HG03439 (cell line): ENCODE data around the gene AIP.
"Not testable (repeated sequence)": the region's sequence is repeated elsewhere in the genome, so short reads cannot be mapped to it uniquely, and the experiment has no call there.

Source experiments
- ATAC-seq: cut with Tn5 transposase; IDR thresholded peaks from one replicate; pipeline ENCODE4 v1.9.1; 2021; ENCODE audit warnings: mild to moderate bottlenecking, moderate library complexity; ENCODE audit not compliant: unreplicated experiment

AIP gene

DNA sequence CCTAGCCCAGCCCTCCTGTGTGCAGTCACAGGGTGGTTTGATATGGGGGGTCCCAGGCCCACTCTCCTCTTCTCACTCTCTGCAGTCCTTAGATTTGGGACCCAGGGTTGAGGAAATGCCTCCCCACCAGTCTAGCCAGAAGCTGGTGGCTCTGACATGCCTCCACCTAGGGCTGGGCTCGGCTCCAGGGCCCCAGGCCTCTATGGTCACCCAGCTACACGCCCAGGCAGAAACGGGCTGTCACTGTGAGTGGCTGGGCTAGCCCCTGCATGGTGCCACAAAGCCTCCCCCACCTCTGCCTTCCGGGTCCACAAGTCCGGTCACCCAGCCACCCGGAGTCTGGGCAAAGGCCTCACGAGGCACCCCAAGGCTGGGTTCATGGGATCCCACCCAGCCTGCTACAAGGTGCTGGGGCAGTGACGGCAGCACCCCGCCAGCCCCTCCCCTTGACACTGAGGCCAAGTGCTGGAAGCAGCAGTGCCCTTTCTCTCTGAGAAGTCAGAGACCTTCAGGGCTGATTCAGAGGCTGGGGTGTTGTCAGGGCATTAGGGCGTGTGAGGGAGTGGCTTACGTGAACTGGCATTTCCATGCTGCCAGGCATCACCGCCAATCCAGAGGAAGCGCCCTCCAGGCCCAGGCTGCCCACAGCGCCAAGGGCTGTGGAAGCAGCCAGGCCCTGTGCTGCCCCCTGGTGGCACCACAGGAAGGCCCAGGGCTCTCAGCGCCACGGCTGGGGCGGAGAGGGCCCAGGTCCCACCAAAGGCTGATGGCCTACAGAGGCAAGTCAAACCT, 23.0 kb downstream of the AIP start:
- no peak for ATAC-seq

DNA sequence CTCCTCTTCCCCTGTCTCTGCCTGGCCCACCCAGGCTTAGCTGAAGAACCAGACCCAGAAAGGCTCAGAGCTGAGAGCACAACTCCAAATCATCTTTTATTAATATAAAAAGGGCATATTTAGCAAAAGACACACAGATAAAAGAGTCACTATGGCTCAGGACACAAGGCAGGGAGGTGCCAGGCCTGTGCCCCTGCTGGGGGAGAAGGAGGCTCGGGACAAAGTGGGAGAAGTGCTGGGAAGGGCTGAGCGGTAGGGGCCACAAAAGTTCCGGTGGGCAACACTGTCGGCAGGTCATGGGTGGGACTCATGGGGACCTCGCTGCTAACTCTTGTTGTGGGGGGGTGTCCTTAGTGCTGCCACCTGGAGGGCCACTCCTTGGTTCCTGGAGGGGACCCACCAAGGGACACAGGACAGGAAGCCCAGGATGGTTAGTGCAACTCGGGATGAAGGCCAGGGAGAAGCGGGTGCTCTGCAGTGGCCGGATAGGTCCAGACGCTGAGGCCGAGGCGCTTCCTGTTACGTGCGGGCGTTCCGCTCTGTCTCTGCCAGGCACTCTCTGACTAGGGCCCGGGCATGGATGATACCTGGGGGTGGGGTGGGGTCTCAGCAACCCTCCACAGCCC, 23.7 kb downstream of the AIP start:
- no peak for ATAC-seq

DNA sequence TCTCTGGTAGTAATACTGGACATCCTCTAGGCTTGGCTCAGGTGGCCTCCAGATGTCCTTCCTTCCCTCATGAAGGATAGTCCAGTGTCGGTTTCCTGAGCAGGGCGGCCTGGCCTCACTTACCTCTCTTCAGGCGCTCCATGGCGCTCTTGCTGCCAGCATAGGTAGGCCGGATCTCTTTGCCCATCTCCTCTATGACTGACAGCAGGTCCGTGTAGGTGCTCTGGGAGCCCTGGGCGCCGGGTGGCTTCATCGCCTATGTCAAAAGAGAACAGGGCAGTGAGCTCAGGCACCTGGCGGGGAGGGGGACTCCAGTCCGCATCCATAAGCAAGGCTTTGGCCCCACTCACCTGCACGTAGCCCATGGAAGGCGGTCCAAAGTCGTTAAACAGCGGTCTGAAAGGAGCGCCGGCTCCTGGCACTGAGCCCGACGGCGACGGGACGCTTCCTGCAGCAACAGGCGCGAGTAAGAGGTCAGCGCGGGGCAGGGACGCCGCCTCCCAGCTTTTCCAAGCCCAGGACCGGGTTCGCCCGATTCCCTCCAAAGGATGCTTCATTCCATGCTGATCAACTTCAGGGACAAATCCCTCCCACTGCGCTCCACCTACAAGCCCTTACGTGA, 24.5 kb downstream of the AIP start:
- ATAC-seq, result no peak

DNA sequence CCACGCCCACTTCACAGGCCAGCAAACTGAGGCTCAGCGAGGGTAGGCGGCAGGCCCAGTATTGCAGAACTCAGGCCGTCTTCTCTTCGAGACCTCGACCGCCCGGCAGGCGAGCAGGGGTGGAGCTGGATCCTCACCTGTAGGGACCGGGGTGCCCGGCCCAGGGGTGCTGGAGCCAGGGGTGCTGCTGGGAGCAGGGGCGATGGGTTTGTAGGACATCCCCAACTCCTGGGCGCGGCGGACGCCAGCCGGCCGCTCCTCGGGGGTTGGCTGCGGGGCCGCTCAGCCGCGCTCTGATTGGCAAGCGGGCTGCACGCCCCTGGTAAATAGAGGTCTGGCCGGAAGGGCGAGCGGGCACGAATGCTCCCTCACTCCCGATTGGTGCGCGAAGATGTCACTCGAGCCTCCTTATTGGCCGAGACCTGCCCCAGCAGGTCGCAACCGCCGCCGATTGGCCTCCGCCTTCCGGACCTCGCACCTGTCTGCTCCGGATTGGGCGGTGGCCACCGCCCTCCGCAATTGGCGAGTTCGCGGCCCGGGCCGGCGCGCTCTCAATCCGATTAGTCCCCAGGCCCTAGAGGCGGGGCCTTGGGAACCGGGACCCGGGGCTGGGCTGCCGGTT, 25.1 kb downstream of the AIP start, which contains the start of gene CDK2AP2:
Gene CDK2AP2 (minus strand): TSS at position 299 of the 622 bp plus-strand sequence. CDS start 80 bp downstream, at position 219.
- peak; percentile 67 for ATAC-seq

DNA sequence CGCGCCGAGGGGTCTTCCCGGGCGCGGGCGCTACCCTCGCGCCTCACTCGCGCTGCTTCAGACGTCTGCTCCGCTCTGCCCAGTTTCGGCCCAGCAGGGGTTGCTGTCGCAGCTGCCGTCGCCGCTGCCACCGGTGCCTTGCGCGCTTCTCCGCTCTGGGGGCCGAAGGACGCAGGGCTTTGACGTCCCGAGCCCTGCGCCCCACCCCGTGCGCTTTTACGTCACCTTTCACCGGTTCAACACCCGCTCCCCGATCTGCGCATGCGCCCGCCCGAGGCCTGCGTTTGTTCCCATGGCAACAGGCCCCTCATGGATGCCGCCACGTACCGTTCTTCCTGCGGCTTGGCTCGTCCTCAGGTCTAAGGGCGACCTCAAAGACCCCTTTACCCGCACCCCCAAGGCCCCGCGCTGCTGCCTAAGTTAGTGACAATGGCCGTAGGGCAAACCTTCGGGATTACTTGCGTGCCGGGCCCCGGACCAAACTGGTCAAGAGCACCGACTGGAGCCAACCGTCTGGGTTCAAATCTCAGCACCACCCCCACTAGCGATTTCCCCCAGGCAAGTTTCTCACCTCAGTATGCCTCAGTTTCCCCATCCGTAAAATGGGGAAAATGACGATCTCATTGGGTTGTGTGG, 25.8 kb downstream of the AIP start:
- ATAC-seq, result peak; percentile 41

DNA sequence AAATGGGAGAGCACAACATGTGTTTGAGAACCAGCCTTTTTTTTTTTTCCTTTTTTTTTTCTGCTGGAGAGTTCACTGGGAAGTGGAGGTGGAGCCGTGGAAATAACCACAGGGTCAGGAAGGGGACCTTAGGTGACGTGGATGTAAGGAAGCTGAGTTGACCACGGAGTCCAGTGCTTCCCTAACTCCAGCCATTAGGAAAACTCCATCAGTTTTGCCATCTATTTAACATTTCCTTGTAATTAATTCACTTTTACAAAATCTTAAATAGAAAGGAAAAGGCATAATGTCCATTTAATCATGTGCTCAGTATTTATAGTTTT, 27.2 kb downstream of the AIP start:
- ATAC-seq, result no peak

- not testable (repeated sequence) for ATAC-seq
Measured at GRCh38 chr11:67511558-67511957, 28.7 kb downstream of the AIP start.

DNA sequence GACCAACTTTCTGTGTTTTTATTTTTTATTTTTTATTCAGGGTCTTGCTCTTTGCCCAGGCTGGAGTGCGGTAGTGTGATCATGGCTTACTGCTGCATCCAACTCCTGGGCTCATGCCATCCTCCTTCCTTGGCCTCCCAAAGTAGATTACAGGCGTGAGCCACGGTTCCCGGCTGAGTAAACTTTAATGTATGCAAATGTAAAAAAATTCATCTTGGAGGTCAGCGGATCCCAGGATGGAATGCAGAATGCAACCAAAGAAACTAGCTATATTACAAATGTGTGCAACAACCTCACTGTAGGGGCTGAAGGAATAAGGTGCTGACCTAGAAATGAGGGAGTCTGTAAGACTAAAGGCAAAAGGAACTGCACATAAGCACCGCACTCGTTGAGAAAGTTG, 31.3 kb downstream of the AIP start:
- ATAC-seq, result no peak

DNA sequence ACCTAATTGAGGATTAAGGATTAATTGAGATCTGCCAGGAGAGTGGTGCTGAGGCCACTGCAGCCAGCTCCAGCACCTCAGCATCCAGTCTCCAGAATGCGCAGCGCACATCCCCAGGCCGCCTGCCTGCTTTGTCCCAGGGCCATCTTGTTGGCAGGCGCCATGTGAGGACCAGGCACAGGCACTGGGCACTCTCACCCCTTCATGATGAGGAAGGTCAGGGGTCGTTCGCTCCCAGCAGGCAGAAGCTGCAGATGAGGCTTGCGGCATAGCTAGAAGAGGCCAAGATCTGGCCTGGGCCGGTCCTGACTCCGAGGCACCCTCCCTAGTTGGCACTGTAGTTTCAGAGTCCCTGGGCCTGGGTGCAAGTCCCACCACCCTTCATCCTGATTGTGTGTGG, 34.0 kb downstream of the AIP start:
- ATAC-seq, result no peak

- ATAC-seq, result no peak
Measured at GRCh38 chr11:67517784-67518552, 35.1 kb downstream of the AIP start.

GRCh38 chr11:67519726-67520125, 36.9 kb downstream of the AIP start:
- ATAC-seq, result no peak

DNA sequence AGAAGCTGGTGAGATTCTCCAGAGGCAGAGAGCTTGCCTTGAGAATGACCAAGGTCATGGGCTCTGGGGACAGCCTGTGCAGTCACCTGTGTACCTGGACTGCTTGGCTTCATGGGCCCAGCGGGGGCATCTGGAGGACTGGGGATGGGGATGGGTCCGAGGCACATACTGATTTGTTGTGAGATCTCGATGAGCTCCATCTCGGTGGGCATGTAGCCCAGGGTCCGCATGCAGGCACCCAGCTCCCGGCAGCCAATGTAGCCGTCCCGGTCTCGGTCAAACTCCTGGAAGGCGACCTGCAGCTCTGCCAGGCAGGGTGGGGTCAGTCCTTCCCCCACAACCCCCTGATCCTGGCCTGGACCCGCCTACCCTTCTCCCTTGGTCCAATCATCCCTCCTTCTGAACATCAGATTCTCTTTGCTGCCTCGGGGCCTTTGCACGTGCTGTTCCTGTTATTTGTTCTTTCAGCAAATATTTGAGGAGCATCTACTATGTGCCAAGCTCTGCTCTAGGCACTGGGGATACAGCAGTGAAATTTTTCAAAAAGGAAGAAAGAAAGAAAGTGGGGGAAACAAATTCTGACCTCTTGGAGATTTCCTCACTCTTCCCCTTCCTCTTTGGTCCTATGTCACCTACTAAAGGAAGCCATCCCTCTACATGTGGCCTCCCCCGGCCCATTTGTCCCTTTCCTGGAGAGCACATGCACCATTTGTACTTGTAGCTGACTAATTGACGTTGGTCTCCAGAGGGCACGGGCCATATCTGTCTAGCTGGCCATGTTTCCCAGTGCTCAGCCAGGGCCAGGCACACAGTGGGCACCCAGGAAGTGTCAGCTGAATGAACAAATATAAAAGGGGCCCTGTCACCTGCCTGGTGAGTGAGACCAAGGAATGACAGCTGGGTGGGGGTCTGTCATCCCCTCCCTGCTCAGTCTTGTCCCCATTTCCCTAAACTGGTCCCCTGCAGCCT, 38.3 kb downstream of the AIP start:
- no peak for ATAC-seq

- ATAC-seq, result no peak
Measured at GRCh38 chr11:67521924-67522323, 39.1 kb downstream of the AIP start.

DNA sequence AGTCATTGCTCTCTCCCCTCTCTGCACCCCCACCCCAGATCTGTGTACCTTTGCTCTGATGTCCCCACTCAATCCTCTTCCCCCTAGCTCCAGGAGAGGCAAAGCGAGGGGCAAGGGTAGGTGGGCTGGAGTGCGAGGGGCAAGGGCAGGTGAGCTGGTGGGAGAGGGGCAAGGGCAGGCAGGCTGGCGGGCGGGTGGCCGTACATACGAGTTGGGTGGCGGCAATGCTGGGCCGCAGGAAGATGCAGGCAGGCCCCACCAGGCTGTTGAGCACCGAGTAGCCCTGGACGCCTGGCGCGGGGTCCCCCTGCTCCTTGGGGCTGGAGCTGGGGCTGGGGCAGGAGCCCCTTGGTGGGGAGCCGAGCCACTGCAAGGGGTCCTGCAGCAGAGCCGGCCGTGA, 39.5 kb downstream of the AIP start:
- ATAC-seq, result no peak

- ATAC-seq, result no peak
Measured at GRCh38 chr11:67522844-67523555, 40.2 kb downstream of the AIP start, which contains the start of gene CABP2. Gene CABP2 (minus strand): TSS chr11:67523446. CDS start chr11:67523326, 120 bp downstream.

DNA sequence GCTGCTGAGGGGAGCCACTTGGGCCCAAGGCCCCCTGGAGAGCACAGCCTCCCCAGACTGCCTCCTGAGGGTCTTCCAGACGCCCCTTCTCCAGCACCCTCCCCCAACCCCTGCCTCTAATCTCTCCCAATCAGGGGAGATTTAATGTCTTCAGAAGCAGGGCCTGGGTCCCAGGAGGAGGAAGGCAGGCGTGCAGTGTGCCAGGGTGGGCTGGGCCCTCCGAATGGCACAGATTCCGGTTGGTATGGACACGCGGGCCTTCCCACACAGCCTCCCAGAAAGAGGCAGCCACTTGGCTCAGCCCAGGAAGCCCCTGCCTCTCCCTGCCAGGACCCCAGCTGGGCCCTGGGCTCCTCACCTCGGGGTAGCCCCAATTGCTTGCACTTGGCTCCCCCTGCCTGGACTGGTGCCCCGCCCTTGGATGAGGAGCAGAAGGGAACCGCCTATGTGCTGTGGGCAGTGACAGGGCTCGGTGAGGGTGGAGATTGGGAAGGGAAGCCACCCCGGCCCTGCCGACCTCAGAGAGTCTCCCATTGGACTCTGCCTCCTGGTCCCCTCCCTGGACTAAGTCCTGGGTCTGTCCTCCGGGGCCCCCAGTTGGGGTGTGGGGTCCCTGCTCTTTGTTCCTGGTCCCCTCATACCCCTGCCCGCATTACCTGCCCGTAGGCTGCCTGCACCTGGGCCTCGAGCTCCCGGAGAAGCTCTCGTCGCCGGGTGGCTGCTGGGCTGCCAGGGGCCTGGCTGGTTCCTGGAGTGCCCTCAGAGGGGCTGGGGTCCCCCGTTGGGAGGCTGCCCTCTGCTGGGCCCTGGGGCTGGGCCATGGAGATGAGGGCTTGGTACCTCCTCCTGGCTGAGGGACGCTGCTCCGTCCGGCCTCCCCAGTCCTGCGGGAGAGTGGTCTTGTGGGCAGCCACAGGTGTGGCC, 41.0 kb downstream of the AIP start:
- ATAC-seq, result no peak

DNA sequence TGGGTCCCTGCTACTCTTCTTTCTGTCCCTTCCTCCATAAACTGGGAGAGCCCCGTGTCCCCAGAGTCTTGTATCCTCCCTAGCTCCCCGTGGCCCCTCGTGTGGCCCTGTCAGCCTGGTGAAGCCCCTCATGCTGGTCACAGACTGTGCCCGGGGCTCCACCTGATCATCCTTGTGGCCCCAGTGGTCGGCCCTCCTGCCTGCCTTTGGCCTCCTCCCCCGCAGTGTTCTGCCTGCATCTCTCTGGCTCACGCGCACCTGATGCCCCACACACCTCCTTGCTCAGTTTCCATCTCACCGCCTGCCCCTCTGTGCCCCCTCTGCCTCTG, 41.6 kb downstream of the AIP start:
- no peak for ATAC-seq
